Right cardiac atrium (tissue), 5 donors: ENCODE measurements around the gene FAM120B. TPM values are rescaled to one million over a fixed set of nuclear protein-coding genes. Genes with fewer than 3 reads are reported as not detected.

ENCODE experiments used
- ATAC-seq, 2 donors: fragments of 200-7000 bp; cut with Tn5 transposase; one replicate each; pipeline versions ENCODE4 v1.8.0 to v1.9.1; 2020; ENCODE audit warnings: moderate library complexity in 2 of 2, mild to moderate bottlenecking in 1 of 2
- DNase-seq, 3 donors: peaks; one replicate each; pipeline ENCODE4 v3.0.0-alpha.2; 2020
- H3K27ac ChIP-seq: one replicate; pipeline ENCODE4 v1.5.1; 2013; ENCODE audit warnings: mild to moderate bottlenecking, low read length, control low read depth, moderate library complexity
- H3K27me3 ChIP-seq: one replicate; pipeline ENCODE4 v1.6.1; 2013; ENCODE audit not compliant: control insufficient read depth, insufficient read depth
- H3K4me1 ChIP-seq: one replicate; pipeline ENCODE4 v1.6.1; 2013; ENCODE audit warnings: low read length; ENCODE audit not compliant: control insufficient read depth, insufficient read depth
- H3K4me3 ChIP-seq: one replicate; pipeline ENCODE4 v1.5.1; 2013; ENCODE audit warnings: low read length, control low read depth
- H3K9me3 ChIP-seq: one replicate; pipeline ENCODE4 v1.6.1; 2013; ENCODE audit warnings: low read length; ENCODE audit not compliant: control insufficient read depth
- WGBS: extraction: QIAGEN DNeasy Blood & Tissue Kit; methylation state at CpG from one replicate; pipeline ENCODE4 v1.1.7; 2013; 5-methylcytosine and 5-hydroxymethylcytosine counted together
- intact Hi-C, 4 donors: fragments of 100-400 bp; cut with DNase I; formaldehyde crosslinking; loops; one replicate each; pipeline versions ENCODE4 v1.11.0 to v1.14.0; 2022 to 2023
- polyA plus RNA-seq: library from polyadenylated mRNA; stranded (reverse); fragments of 200-250 nt; gene quantifications from one replicate; pipeline ENCODE4 v1.2.3, GENCODE V29; 2013
- total RNA-seq, 4 donors: library from RNA; stranded (reverse); fragmentation: NEBNext Ultra II Directional; extraction: Animal tissue kit (Norgen Biotek cat#: 25700); gene quantifications; one replicate each; pipeline ENCODE4 v1.2.1, GENCODE V29; 2021
- donor health status: healthy with polysubstance abuse.
- donor health status: DM: no; HTN: yes; CAD: no.
- donor health status: DM: no; HTN: no; CAD: no.
- donor health status: DM: no; HTN: yes; CAD: no; lungs with severe emphysema.
- donor health status: DM: yes; HTN: yes; CAD: no.

Gene FAM120B
- total and polyA plus RNA-seq, 5 donors: 10.7 to 31.9 (median 28.9) TPM

DNA sequence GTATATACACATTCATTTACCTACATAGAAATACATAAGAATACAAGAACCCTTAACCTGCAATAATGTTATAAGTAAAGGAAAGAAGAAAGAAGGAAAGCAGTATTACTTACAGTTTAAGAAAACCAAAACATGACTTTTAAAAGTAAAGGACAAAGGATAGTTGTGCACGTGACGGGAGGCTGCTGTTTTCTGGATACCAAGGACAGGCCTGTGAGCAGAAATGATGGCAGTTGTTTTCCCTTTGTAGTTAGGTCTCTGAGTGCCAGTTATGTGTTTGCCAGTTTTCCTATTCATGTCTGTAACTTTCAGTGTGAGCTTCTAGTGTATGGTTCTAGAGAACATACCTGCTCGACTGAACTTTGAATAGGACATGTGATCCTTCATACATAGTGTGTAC is 54.8 kb downstream of the FAM120B start:
- Histone ChIP-seq H3K9me3 (no peaks in the 10 kb centered on the region), H3K4me1 (peaks cover 8% of the 10 kb centered on the region), H3K27ac (no peak overlapping the region), H3K27me3 (no peaks in the 10 kb centered on the region), H3K4me3 (no peak overlapping the region)
- no peak for ATAC-seq
- no peak for DNase-seq
- WGBS: 96% methylated on average over 3 of the region's 3 CpGs
- intact Hi-C loops: no loop called here

DNA sequence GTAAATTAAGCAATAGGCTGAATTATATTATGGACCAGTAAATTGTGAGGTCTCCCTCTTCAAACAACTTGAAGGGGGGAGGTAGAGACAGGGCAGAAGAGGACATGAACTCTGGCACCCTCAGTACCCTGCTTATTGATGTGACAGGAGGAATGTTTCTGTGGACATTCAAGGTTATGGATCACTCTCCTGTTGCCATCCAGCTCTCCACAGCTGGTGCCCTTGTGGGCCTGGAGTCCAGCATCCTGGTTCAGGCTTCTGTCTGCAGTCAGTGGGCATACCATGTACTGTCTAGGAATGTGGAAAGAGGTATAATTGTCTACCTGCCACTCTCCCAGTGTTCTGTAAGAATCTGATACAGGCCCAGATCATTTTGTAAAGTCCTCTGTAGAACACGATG is 55.6 kb downstream of the FAM120B start:
- H3K27me3 ChIP-seq: no peaks in the 10 kb centered on the region
- no peak overlapping the region for H3K27ac ChIP-seq
- DNase-seq: no peak
- whole genome bisulfite sequencing: 95% methylated on average over 1 of the region's 1 CpG
- no peaks in the 10 kb centered on the region for H3K9me3 ChIP-seq
- no peak overlapping the region for H3K4me3 ChIP-seq
- peaks cover 11% of the 10 kb centered on the region for H3K4me1 ChIP-seq
- ATAC-seq: no peak
- intact Hi-C loops: no loop called here

DNA sequence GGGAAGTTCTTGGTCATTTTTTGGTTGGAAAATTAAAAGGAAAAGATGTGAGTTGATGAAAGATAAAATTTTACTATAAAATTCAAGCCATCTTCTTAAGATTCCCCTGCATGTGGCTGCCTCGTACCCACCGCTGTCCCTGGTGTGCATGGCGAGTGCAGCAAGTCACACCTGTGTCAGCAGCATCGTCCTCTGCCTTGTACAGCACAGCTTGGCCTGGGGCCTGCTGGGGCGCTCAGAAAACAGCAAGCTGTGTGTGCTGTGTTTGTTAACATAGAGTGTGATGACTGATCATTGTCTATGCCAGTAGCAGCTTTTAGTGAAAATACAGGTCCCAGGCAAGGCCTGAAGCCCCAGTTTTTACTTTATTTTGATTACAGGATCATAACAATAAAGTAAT is 56.7 kb downstream of the FAM120B start:
- Histone ChIP-seq H3K4me3 (no peak overlapping the region), H3K27ac (no peak overlapping the region), H3K27me3 (no peaks in the 10 kb centered on the region), H3K4me1 (peaks cover 11% of the 10 kb centered on the region), H3K9me3 (no peaks in the 10 kb centered on the region)
- ATAC-seq (no peak), DNase-seq (no peak)
- 97% methylated on average over 5 of the region's 5 CpGs for WGBS
- intact Hi-C loops: no loop called here

DNA sequence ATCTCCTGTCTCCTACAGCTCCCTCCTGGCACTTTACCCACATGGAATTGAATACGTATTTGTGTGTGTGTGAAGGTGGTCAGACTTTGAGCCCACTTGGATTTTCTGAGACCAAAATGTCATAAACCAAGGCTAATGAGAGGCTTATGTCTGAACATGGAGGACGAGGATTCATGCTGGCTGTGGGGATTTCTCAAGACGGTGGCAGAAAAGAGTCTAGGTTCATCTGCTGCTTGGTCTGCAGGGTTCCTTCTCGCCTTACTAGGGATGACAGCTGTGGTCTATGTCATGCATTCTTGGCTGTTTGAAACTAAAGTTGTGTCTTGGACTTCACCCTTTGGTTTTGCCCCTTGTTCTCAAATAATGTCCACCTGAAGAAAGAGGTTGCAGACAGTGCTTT is 58.6 kb downstream of the FAM120B start:
- Histone ChIP-seq H3K4me3 (no peak overlapping the region), H3K27ac (no peak overlapping the region), H3K27me3 (no peaks in the 10 kb centered on the region), H3K9me3 (no peaks in the 10 kb centered on the region), H3K4me1 (peaks cover 11% of the 10 kb centered on the region)
- intact Hi-C loops: no loop called here
- DNase-seq (no peak), ATAC-seq (no peak)
- WGBS: 89% methylated on average over 4 of the region's 4 CpGs

DNA sequence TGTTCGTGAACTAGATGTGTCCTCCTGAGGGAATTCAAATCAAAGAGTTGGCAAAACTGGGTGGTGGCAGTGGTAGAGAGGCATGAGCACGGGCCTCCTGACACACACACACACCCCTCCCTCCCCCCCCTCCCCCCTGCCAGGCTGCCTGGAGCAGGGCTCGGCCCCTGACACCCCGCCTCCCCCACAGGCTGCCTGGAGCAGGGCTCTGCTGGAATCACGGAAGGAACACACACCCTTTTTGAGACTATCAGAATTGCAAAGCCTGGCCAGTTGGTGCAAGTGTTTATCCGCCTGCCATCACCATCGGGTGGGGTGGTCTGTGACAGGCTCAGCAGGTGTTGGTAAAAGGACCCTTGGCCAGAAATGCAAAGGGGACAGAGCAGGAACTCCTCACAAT is 59.0 kb downstream of the FAM120B start:
- WGBS: 45% methylated on average over 7 of the region's 7 CpGs
- Histone ChIP-seq H3K9me3 (no peaks in the 10 kb centered on the region), H3K27ac (no peak overlapping the region), H3K4me3 (no peak overlapping the region), H3K27me3 (no peaks in the 10 kb centered on the region), H3K4me1 (peaks cover 11% of the 10 kb centered on the region)
- ATAC-seq (peak; percentile 52 to 71), DNase-seq (peak in 1 of 3 donors; percentile 67)
- intact Hi-C loops: no loop called here

DNA sequence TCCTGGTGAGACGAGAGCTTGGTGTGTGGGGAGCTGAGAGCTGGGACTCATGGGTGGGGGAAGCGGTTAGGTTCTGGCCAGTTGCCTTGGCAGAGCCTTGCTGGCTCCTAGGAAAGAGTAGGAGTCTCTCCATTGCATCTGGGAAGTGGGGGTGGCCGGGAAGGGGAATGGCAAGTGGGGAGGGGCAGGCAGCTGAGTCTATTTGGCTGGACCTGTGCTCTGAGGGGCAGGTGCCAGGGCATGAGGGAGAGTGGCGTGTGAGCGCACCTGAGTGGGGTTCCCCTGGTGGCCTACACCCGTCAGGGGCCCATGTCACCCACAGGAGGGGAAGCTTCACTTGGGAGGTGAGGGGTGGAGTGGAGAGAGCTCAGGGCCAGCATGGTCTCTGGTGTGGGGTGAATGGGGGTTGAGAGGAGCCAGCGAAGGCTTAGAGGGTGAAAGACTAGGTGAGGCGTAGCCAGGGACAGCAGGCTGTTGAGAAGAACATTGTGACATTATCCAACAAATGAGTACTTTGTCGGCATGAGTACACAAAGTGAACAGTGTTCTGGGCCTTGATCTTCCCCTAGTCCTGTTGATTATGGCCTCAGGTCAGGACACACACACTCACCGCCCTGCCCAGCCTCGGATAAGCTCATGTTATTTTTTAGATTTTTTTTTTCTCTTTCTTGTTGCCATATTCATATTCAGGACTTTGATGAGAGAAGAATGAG is 59.8 kb downstream of the FAM120B start:
- H3K4me3 ChIP-seq: no peak overlapping the region
- intact Hi-C loops: no loop called here
- H3K9me3 ChIP-seq: no peaks in the 10 kb centered on the region
- ATAC-seq: peak; percentile 27 to 30
- H3K4me1 ChIP-seq: peaks cover 11% of the 10 kb centered on the region
- peak in 2 of 3 donors; percentile 28 to 62 for DNase-seq
- H3K27ac ChIP-seq: no peak overlapping the region
- WGBS: 74% methylated on average over 11 of the region's 11 CpGs
- H3K27me3 ChIP-seq: no peaks in the 10 kb centered on the region

DNA sequence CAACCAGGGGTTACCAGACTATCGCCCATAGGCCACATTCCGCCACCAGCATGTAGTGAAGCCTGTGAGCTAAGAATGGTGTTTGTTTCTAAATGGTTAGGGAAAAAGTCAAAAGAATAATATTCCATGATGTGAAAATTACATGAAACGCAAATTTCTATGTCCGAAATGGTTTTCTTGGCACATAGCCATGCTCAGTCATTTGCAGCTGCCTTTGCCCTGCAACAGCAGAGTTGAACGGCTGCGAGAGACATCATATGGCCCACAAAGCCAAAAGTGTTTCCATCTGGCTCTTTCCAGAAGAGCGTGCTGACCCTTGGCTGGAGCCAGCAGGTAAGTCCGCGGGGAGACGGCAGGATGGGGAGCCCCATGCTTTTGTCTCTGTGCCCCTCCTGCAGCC is 60.7 kb downstream of the FAM120B start:
- WGBS: 80% methylated on average over 10 of the region's 10 CpGs
- DNase-seq (no peak), ATAC-seq (no peak)
- H3K27me3 ChIP-seq: no peaks in the 10 kb centered on the region
- peaks cover 11% of the 10 kb centered on the region for H3K4me1 ChIP-seq
- H3K4me3 ChIP-seq: no peak overlapping the region
- H3K27ac ChIP-seq: no peak overlapping the region
- intact Hi-C loops: no loop called here
- H3K9me3 ChIP-seq: no peaks in the 10 kb centered on the region

DNA sequence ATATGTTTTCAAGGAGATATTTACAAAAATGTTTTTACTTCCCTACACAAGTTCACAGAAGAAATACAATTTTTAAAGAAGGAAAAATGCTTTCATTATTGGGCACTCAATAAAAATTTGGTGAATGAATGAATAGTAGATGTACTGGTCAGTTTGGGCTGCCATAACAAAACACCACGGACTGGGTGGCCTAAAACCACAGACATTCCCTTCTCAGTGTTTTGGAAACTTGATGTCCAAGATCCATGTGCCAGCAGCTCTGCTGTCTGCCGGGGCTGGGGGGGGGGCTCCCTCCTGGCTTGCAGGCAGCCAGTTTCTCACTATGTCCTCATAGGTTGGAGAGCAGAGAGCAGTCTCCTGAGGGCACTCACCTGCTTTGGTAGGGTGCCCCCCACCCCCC is 62.0 kb downstream of the FAM120B start:
- intact Hi-C loops: no loop called here
- Histone ChIP-seq H3K27ac (no peak overlapping the region), H3K9me3 (no peaks in the 10 kb centered on the region), H3K27me3 (no peaks in the 10 kb centered on the region), H3K4me3 (no peak overlapping the region), H3K4me1 (peaks cover 11% of the 10 kb centered on the region)
- DNase-seq (no peak), ATAC-seq (no peak)
- WGBS: 83% methylated on average over 2 of the region's 2 CpGs

DNA sequence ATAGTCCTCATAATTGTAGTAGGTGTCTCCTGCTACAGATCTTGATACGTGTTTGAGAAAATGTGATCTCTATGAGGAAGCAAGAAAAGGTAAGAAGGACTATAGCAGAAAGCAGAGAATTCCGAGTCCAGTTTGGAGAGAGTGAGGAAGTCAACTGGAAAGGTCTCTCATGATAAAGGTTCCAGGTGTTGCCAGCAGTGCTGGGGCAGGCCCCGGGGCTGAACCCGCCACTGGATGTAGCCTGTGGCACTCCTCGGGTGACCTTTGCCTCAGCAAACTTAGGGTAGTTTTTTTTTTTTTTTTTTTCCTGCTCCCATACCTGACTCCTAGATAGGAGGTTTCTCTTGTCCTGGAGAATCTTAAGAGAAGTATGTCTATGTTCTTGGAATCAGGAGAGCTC is 62.8 kb downstream of the FAM120B start:
- 91% methylated on average over 5 of the region's 5 CpGs for WGBS

DNA sequence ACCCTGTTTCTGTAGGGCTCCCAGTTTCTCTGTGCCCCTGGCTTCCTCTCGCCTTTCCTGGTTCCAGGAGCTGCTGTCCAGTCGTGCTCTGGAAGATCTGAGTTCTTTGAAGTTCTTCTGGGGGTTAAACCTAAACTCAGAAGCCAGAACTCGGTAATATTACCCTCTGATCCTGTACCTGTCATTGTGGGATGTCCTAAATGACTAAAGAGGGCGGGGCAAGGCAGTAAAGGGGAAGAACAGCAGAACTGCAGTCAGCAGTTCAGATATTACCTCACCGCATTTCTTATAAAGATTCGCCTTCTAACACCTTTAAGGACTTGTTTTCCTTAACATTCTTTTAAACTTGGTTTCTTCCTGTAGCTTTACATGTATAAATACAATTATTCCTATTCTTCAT is 63.9 kb downstream of the FAM120B start:
- no peak for DNase-seq
- no peak overlapping the region for H3K27ac ChIP-seq
- H3K4me1 ChIP-seq: peaks cover 6% of the 10 kb centered on the region
- intact Hi-C loops: no loop called here
- H3K9me3 ChIP-seq: no peaks in the 10 kb centered on the region
- 87% methylated on average over 6 of the region's 6 CpGs for whole genome bisulfite sequencing
- ATAC-seq: no peak
- H3K4me3 ChIP-seq: no peak overlapping the region
- no peaks in the 10 kb centered on the region for H3K27me3 ChIP-seq

More for the DNA sequence above, 62.8 kb downstream of the FAM120B start:
- H3K27ac ChIP-seq: no peak overlapping the region
- intact Hi-C loops: no loop called here
- ATAC-seq: no peak
- H3K27me3 ChIP-seq: no peaks in the 10 kb centered on the region
- H3K4me3 ChIP-seq: no peak overlapping the region
- H3K9me3 ChIP-seq: no peaks in the 10 kb centered on the region
- DNase-seq: no peak
- H3K4me1 ChIP-seq: peaks cover 11% of the 10 kb centered on the region

DNA sequence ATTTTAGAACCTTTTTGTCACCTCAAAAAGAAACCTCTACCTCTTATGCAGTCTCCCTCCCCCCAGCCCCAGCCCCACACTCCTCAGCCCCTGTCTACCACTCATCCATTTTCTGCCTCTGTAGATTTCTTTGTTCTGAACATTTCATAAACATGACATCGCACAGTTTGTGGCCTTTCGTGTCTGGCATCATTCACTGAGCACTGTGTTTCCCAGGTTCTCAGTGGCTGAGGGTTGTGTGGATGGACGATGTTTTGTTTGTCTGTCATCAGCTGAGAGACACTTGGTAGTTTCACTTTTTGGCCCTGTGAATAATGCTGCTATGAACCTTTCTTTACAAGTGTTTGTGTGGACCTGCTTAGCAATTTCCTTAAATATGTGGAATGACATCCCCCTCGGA is 64.5 kb downstream of the FAM120B start:
- Histone ChIP-seq H3K4me3 (no peak overlapping the region), H3K4me1 (peaks cover 5% of the 10 kb centered on the region), H3K9me3 (no peaks in the 10 kb centered on the region), H3K27me3 (no peaks in the 10 kb centered on the region), H3K27ac (no peak overlapping the region)
- DNase-seq (no peak), ATAC-seq (no peak)
- 74% methylated on average over 4 of the region's 4 CpGs for WGBS
- intact Hi-C loops: no loop called here

DNA sequence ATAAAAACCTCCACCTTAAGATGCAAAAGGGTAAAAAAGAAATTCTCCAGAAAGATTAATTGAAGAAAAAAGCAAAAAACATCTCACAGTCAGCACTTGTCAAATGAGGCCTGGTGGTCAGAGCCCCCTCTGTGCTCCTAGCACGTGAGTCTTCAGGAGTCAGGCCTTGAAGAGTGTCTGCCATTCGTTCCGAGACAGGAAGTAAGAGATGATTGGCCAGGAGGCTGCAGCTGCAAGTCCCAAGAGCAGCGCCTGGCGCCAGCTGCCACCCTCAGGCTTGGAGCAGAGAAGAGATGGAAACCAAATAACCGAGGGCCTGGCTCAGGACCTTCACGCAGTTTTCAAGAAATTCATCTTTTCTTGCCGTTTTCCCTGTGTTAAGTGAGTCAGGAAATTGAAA is 65.0 kb downstream of the FAM120B start:
- Histone ChIP-seq H3K4me1 (peaks cover under 1% of the 10 kb centered on the region), H3K4me3 (no peak overlapping the region), H3K27me3 (no peaks in the 10 kb centered on the region), H3K27ac (no peak overlapping the region), H3K9me3 (no peaks in the 10 kb centered on the region)
- intact Hi-C loops: no loop called here
- ATAC-seq: peak; percentile 49 to 80
- peak; percentile 23 to 86 (median 74) for DNase-seq
- 69% methylated on average over 8 of the region's 8 CpGs for WGBS
